GM12864 (cell line): ENCODE data around the gene ST7.

Source experiments
- DNase-seq: peaks from one replicate; pipeline ENCODE4 v3.0.0-alpha.2; 2011; ENCODE audit warnings: low read depth
- H3K4me3 ChIP-seq: 2 replicates; pipeline ENCODE4 v1.5.1; 2011; ENCODE audit warnings: mild to moderate bottlenecking, low read depth, low read length, control low read depth
- TF ChIP-seq, protein P1 (sequence below): IDR thresholded peaks from 2 replicates; pipeline ENCODE4 v1.5.1; 2011; ENCODE audit warnings: low read depth, mild to moderate bottlenecking, moderate library complexity, low read length, control low read depth, inconsistent platforms; ENCODE audit errors: missing control alignments

Gene ST7

DNA sequence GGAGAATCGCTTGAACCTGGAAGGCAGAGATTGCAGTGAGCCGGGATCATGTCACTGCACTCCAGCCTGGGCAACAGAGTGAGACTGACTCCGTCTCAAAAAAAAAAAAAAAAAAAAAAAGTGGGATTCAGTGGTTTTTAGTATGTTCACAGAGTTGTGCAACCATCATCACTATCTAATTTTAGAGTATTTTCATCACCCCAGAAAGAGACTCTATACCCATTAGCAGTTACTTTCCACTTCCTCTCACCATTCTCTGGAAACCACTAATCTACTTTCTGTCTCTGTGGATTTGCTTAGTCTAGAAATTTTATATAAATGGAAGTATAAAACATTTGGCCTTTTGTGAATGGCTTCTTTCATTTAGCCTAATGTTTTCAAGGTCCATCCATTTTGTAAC is 113.4 kb downstream of the ST7 start:
- H3K4me3 ChIP-seq = no peak overlapping the region
- TF ChIP-seq, protein P1, sequence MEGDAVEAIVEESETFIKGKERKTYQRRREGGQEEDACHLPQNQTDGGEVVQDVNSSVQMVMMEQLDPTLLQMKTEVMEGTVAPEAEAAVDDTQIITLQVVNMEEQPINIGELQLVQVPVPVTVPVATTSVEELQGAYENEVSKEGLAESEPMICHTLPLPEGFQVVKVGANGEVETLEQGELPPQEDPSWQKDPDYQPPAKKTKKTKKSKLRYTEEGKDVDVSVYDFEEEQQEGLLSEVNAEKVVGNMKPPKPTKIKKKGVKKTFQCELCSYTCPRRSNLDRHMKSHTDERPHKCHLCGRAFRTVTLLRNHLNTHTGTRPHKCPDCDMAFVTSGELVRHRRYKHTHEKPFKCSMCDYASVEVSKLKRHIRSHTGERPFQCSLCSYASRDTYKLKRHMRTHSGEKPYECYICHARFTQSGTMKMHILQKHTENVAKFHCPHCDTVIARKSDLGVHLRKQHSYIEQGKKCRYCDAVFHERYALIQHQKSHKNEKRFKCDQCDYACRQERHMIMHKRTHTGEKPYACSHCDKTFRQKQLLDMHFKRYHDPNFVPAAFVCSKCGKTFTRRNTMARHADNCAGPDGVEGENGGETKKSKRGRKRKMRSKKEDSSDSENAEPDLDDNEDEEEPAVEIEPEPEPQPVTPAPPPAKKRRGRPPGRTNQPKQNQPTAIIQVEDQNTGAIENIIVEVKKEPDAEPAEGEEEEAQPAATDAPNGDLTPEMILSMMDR = no peak
- DNase-seq = no peak

DNA sequence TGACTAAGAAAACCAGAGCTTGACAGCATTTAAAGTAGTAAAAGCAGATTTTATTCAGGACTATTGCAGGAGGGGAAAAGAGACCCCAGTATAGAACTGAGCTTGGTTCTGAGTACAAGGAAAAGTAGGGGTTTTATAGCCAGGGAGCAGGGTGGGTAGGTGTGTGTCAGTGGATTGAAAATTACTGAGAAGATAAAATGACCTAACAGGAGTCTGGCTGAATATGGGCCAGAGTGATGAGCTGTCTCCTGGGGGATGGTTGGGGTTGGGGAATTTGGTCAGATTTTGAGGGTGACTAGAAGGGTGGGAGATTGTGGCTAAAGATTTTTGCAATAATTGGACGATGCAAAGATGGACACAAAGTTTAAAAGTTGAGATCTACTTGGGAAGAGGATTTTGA is 114.0 kb downstream of the ST7 start:
- H3K4me3 ChIP-seq = no peak overlapping the region
- TF ChIP-seq, protein P1 = no peak
- DNase-seq = no peak

DNA sequence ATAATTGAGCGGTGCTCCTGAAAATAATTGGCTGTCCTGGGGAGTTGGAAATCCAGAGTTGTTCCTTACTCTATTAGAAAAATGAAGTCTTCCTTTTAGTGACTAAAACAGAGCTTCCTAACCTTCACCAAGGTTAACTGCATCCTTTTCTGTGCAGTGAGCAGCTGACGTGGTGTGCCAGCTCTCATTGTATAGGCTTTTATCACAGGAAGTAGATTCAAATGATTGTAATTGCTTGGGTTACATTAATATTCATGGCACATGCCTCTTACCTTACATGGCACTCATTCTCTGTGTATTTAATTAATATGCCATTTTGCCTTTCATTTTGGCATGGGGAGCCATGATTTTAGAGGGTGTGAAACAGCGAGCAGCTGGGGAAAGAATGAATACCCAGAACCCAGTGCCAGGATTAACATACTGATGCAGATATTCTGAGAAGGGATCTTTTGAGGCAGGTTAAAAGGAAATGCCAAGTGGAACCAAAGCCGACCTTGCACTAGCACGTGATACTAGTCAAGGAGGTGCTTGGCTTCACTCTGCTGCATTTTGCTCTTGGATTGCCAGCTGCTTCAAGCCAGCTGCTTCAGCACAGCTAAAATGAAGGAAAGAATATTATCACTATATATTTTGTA is 115.3 kb downstream of the ST7 start:
- H3K4me3 ChIP-seq = no peak overlapping the region
- no peak for DNase-seq
- TF ChIP-seq, protein P1 = no peak

DNA sequence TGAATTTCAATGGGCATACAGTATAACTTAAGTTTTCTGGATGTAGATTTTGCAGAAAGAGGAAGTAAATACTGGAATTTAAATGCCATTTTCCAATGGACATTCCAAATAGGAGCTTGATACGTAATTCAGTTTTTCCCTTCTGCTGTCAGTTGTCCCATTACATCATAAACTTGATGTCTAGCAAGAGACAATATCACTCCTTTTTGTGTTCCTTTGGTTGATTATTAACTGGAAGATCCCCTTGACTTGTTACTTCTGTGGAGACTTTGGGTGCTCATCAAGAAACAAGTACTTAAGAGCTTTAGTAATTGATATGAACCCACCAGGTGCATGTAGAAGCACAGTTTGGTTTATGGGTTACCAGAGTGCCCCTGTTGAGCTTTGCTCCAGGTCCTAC is 116.1 kb downstream of the ST7 start:
- TF ChIP-seq, protein P1 = no peak
- no peak for DNase-seq
- no peak overlapping the region for H3K4me3 ChIP-seq

DNA sequence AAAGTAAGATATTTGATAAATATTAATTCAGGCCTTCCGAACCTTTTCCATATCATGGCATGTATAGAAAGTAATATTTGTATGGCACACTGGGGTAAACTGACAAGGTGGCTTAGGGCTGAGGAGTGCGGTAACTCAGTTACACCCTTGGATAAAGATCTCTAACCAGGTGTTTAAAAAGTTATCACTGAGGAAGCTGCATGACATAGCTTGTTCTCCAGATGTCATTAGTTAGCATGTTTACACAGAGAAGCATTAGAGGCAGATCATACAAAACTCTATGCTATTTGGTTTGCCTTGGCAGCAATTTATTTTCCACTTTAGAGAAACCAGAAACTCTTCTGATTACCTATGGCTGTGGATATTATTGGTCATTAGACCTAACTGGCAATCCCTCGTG is 118.2 kb downstream of the ST7 start:
- no peak for DNase-seq
- TF ChIP-seq, protein P1 = no peak

DNA sequence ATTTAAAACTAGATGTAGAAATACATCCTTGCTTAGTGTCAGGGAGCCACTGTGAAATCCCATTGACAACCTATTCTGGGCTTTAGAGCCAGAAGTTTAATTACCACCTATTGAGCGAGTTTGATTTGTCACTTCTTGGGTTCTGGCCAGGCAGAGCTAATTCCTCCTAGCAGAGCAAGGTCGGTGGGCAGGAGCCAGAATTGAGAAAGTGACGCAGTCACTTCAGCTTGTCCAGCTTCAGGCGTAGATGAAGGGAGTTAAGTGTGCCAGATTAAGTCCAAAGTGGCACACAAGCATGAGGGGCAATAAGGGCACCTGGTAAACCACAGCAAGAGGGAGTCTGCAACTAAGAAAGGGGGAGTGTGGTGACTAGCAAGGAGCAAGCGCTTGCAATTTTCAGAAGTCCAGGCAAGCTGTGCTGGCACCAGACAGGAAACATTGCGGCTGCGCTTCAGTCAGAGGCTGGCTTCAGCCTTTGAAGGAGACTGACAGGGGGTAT is 119.4 kb downstream of the ST7 start:
- H3K4me3 ChIP-seq = no peak overlapping the region
- no peak for DNase-seq
- TF ChIP-seq, protein P1 = no peak

More for the DNA sequence above, 118.2 kb downstream of the ST7 start:
- no peak overlapping the region for H3K4me3 ChIP-seq

DNA sequence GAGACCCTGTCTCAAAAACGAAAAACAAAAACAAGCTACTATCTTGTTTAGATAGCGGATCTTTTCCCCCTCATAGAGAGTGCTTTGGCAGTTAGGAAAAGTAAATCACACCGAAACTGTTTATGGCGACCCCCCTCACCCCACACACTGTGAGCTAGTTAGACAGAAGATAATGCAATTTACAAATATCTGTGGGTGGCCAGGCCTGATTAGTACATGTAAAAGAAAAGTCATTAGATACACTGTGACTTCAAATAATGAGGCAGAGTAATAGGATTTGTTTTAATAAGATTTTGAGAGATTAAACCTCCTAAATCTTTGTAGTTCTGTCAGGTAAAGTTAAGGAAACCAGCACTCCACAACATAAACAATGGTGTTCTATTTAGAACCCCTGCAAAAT is 121.1 kb downstream of the ST7 start:
- TF ChIP-seq, protein P1 = no peak
- no peak for DNase-seq
- H3K4me3 ChIP-seq = no peak overlapping the region
